GM21515 (cell line): ENCODE data around the gene SEC16A.
A peak's percentile ranks its signal among the peaks of the same experiment; 100 is the strongest.
"Not testable (repeated sequence)": the region's sequence is repeated elsewhere in the genome, so short reads cannot be mapped to it uniquely, and the experiment has no call there.

Experiments used
- ATAC-seq: cut with Tn5 transposase; IDR thresholded peaks from one replicate; pipeline ENCODE4 v1.9.1; 2021; ENCODE audit not compliant: unreplicated experiment

Gene SEC16A

DNA sequence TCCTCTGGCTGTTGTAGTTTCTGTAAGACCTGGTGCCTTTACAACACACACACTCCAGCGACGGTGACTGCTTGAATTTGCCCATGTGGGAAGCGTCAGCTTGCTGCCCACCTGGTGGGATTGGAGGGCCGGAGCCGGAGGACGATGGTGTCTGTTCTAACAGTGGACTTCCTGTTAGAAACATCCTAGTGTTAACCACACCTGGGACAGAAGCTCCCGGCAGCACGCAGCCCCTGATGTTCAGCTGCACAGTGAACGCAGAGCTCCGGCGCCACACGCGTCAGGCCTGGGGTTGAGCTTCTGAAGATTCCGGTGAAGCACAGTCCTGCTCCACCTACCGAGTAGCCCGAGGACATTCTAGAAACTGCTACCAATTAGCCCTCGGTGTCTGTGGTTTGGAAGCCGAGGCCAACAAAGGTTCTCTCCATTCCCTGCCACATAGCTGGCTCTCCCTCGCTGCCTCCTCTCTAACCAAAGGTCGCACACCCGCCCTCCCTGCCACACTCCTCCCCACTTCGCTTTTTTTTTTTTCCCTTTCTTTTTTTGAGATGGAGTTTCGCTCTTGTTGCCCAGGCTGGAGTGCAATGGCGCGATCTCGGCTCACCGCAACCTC, 58.0 kb downstream of the SEC16A start:
- no peak for ATAC-seq

DNA sequence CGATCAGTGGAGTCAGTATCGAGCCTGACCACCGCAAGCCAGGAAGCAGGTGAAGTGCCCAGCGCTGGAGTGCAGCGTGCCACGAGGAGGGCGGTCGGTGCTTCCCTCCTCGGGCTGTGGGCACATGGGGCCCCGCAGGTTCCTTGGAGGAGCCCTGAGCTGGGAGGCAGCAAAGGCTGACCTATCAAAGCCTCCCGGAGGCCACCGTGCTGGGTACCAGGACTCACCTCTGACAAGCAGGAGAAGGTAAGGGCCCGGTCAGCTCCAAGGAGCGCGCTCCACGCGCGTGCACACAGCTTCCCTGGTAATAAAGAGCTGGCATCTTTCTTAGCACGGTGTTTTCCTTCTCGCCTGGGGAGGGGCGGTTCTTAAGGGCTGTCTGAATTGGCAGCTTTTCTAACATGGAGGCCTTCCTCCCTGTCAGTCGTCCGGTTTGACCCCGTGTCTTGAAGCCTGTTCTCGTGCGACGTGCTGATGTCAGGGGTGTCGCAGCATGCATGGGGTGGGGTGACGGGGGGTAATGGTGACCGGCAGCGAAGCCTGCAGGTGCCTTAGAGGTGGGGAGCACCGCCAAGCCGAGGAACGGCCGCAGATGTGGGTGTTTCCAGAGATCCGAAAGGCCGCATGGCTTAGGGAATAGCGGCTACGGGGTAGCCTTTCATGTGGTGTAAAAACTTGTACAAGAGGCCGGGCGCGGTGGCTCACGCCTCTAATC, 59.3 kb downstream of the SEC16A start:
- no peak for ATAC-seq

GRCh38 chr9:136422876-136423275, 60.0 kb downstream of the SEC16A start:
- ATAC-seq: no peak

GRCh38 chr9:136421791-136422190, 61.0 kb downstream of the SEC16A start:
- ATAC-seq: no peak

DNA sequence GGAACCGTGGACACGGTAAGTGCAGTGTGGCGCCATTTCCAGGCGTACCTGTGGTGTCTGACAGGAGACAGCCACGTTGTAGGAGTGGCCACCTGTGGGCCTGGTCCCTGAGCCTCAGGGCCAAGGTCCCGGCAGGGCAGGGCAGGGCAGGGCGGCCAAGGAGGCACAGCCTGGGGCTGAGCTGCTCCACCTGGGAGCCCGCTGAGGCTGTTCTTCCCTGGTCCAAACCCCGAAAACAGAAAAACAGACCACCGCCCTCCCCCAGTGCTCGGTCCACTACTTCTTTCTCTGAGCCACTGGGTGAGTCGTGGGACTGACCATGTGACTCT, 63.8 kb downstream of the SEC16A start:
- no peak for ATAC-seq

DNA sequence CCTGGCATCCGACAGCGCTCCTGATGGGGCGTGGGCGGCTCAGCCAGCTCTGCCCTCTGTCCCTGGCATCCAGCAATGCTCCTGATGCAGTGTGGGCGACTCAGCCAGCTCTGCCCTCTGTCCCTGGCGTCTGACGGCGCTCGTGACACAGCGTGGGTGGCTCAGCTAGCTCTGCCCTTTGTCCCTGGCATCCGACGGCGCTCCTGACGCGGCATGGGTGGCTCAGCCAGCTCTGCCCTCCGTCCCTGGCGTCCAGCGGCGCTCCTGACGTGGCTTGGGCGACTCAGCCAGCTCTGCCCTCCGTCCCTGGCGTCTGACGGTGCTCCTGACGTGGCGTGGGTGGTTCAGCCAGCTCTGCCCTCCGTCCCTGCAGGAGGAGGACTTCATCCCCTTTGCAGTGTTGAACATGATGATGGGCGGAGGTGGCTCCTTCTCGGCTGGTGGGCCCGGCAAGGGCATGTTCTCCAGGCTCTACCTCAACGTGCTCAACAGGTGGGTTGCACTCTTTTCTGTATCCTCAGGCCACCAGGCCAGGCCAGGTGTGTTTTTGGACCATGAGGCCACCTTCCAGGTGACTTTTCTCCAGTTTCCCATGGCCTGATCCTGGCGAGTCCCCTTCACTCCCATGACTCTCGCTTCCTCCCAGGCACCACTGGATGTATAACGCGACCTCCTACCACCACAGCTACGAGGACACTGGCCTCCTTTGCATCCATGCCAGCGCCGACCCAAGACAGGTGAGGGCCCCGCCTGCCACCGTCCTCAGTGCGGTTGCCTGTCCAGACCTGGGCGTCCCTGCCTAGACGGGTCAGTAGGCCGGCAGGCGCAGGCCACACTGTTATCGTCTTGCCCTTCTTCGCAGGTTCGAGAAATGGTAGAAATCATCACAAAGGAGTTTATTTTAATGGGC, 64.4 kb downstream of the SEC16A start:
- no peak for ATAC-seq

- no peak for ATAC-seq
These were observed 65.9 kb downstream of the SEC16A start for GRCh38 chr9:136416914-136417313.

DNA sequence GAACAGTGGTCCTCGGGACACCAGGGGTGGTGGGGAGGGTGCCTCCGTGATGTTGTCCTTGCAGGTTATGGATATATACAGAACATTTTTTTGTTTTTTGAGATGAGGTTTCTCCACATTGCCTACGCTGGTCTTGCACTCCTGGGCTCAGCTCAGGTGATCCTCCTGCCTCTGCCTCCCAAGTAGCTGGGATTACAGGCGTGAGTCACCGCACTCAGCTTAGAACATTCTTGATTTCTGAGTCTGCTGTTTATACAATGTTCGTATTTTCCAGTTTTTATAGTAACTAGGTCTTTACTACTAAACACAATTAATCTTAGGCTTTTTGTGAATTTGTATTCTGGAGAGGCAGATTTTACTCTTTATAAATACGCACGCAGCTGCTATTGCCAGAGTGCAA, 66.4 kb downstream of the SEC16A start:
- no peak for ATAC-seq

DNA sequence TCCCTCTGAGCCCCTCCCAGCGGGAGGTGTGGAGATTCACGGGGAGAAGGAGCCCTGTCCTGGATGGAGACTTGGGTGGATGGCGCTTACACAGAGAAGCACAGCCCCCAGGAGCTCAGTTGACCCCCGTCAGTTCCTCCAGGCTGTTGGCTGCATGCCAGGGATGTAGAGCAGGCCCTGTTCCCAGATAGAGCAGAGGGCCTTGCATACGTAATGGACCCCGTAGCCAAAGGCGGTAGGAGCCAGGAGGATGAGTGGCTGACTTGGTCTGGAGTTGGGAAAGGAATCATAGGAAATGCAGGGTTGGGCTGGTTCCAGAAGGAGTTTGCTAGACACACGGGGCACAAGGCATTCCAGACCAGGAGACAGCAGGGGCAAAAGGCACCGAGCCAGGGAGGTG, 69.9 kb downstream of the SEC16A start:
- no peak for ATAC-seq

DNA sequence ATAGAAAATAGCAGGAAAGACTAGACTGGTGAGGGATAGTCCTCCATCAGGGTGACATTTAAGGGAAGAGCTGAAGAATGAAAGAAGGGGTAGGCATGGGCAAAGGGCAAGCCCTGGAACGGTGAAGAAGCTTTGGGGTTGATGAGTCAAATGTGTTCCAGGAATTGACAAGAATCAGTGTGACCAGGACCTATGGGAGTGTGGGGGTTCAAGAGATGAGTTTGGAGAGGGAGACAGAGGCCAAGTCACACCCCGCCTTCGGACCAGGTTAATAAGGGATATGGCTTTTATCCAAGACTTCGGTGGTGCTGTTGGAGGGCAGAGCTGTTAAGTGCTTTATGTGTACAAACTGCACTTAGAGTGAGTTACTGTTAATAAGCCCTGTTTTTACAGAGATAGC, 71.5 kb downstream of the SEC16A start:
- ATAC-seq: no peak

DNA sequence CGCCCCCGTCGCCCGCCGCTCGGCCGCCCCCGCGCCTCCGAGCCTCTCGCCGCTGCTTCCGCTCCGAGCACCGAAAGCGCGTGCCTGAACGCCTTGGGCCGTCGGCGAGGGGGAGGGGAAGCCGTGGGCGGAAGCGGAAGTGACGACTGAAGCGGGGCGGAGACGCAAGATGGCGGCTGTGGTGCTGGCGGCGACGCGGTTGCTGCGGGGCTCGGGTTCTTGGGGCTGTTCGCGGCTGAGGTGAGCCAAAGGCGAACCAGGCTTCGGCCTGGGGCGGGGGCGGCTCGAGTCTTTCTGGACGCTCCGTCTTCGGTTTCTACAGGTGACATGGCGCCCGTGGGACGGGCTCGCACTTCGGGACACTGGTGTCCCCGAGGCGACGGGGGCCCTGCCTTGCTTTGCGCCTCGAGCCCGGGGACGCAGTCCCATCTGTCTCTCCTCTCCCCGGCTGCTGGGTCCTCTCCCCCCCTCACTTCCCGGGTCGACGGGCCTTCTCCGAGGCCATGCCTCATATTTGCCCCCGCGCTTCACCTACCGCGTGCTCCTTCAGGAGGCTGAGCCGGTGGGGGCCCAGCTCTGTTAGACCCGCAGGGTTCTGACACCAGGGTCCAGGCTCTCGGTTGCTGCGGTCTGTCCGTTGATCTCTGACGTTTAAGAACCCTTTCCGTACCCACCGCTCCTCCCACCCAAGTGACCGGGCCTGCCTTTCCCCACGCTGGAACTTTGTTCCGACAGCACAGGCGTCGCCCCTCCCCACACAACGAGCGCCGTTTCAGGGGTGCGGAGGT, 72.1 kb downstream of the SEC16A start, which contains the start of the genes ENTR1 and PMPCA:
Gene ENTR1 (minus strand): TSS at position 115 of the 788 bp plus-strand sequence. CDS start 217 bp downstream, outside the sequence.
Gene PMPCA (plus strand): TSS at position 159 of the 788 bp plus-strand sequence. CDS start 11 bp downstream, at position 170.
- ATAC-seq: peak; percentile 79

- ATAC-seq: peak; percentile 20
These were observed 73.0 kb downstream of the SEC16A start for GRCh38 chr9:136409557-136410455.

GRCh38 chr9:136407911-136408310, 74.9 kb downstream of the SEC16A start:
- no peak for ATAC-seq

GRCh38 chr9:136407061-136407460, 75.8 kb downstream of the SEC16A start:
- not testable (repeated sequence) for ATAC-seq

GRCh38 chr9:136405904-136406303, 76.9 kb downstream of the SEC16A start:
- ATAC-seq: not testable (repeated sequence)

DNA sequence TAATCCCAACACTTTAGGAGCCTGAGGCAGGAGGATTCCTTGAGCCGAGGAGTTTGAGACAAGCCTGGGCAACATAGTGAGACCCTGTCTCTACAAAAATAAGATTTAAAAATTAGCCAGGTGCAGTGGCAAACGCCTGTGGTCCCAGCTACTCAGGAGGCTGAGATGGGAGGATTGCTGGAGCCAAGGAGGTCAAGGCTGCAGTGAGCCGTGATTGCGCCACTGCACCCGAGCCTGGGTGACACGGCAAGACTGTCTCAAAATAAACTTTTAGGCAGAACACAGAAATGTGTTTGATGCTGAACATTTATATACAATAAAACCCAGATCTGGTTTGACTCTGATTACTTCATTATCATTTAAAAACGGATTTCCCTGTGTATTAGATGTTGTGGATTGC, 77.4 kb downstream of the SEC16A start:
- no peak for ATAC-seq

DNA sequence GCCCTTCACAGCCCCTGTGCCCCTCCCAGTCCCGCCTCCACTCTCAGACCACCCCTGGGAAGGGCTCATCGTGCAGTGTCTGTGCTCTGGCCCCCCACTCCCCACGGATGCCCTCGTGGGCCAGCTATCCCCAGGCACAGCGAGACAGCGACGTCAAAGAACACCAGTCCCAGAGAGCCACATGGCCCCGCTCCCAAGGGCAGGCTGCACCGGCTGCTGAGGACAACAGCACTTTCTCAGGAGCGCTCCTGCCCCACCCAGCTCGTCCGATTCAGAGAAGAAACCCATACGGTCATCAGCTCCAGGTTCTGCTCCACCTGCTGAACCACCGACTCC, 78.1 kb downstream of the SEC16A start:
- no peak for ATAC-seq

GRCh38 chr9:136403915-136404800, 78.7 kb downstream of the SEC16A start:
- ATAC-seq: no peak

GRCh38 chr9:136403538-136403914, 79.3 kb downstream of the SEC16A start:
- ATAC-seq: no peak
